ENCODE data around the gene PDCD7. TPM values are rescaled to one million over a fixed set of nuclear protein-coding genes. Genes with fewer than 3 reads are reported as not detected.

PDCD7 gene
- total RNA-seq, 2 experiments from 2014 or later = 34.6 to 47.3 TPM

DNA sequence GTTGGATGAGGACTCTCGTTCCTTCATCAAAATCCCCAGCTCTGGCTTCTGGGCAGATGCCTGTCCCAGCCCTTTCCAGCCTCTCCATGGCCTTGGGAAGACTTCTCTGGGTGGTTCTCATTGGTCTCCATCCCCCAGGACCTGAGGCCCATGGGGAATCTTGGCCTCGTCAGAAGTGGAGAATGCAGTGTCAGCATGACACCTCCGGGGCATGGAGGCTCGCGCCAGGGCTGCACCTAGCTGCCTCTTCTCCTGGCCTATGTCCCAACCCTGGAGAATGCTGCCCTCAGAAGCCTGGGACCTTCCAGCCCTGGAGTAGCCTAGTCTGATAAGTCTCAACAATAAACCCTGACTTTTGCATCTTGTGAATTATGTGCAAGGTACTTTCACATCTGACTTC lies 54.0 kb downstream of the PDCD7 start:
- H3K36me3 ChIP-seq (ENCODE audit: insufficient read depth, low read length) = no peaks in the 10 kb centered on the region
- no peak overlapping the region for H2AFZ ChIP-seq (ENCODE audit: low read length)
- H3K4me1 ChIP-seq (ENCODE audit: insufficient read depth, low read length, poor library complexity, severe bottlenecking) = no peaks in the 10 kb centered on the region
- CTCF ChIA-PET (ENCODE audit: unreplicated experiment) = no interaction called here
- H3K9me2 ChIP-seq (ENCODE audit: insufficient read depth, low read length) = no peaks in the 10 kb centered on the region
- H4K20me1 ChIP-seq (ENCODE audit: insufficient read depth, low read length) = no peaks in the 10 kb centered on the region
- no TSS peak for BruUV-seq (replicated peaks)
- no peak overlapping the region for H3K27ac ChIP-seq (ENCODE audit: low read depth, low read length, poor library complexity, severe bottlenecking)
- H3K4me2 ChIP-seq (ENCODE audit: low read length) = no peak overlapping the region
- TF ChIP-seq, protein P1, sequence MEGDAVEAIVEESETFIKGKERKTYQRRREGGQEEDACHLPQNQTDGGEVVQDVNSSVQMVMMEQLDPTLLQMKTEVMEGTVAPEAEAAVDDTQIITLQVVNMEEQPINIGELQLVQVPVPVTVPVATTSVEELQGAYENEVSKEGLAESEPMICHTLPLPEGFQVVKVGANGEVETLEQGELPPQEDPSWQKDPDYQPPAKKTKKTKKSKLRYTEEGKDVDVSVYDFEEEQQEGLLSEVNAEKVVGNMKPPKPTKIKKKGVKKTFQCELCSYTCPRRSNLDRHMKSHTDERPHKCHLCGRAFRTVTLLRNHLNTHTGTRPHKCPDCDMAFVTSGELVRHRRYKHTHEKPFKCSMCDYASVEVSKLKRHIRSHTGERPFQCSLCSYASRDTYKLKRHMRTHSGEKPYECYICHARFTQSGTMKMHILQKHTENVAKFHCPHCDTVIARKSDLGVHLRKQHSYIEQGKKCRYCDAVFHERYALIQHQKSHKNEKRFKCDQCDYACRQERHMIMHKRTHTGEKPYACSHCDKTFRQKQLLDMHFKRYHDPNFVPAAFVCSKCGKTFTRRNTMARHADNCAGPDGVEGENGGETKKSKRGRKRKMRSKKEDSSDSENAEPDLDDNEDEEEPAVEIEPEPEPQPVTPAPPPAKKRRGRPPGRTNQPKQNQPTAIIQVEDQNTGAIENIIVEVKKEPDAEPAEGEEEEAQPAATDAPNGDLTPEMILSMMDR (conservative IDR thresholded peaks at IDR 0.05; ENCODE audit: low read length) = no peak
- no peak for TF ChIP-seq EZH2phosphoT487 (IDR thresholded peaks at IDR 0.05; ENCODE audit: borderline replicate concordance, low read depth, low read length)
- H3K4me3 ChIP-seq (ENCODE audit: low read depth, low read length, poor library complexity, severe bottlenecking) = no peak overlapping the region
- POLR2A ChIA-PET = interaction anchor here (1.0 kb wide), 1 partner anchor 16 kb away, joined by 3 read pairs; no protein-coding TSS in a partner anchor
- H3K79me2 ChIP-seq (ENCODE audit: insufficient read depth, low read depth, low read length) = no peaks in the 10 kb centered on the region
- no peaks in the 10 kb centered on the region for H3K9me3 ChIP-seq (ENCODE audit: low read length)
- no peak for DNase-seq (ENCODE audit: low spot score)
- intact Hi-C loops (cut with micrococcal nuclease; ENCODE audit: unreplicated experiment) = no loop called here

- no peak for TF ChIP-seq EZH2phosphoT487 (IDR thresholded peaks at IDR 0.05; ENCODE audit: borderline replicate concordance, low read depth, low read length)
- TF ChIP-seq, protein P1 (conservative IDR thresholded peaks at IDR 0.05; ENCODE audit: low read length) = no peak
- no peaks in the 10 kb centered on the region for H3K36me3 ChIP-seq (ENCODE audit: insufficient read depth, low read length)
- no TSS peak for BruUV-seq (replicated peaks)
- H3K9me3 ChIP-seq (ENCODE audit: low read length) = no peaks in the 10 kb centered on the region
- H4K20me1 ChIP-seq (ENCODE audit: insufficient read depth, low read length) = no peaks in the 10 kb centered on the region
- ChIA-PET CTCF (ENCODE audit: unreplicated experiment) (no interaction called here), POLR2A (interaction anchor here (1.2 kb wide), 1 partner anchor 8 kb away, joined by 4 read pairs; no protein-coding TSS in a partner anchor)
- H3K4me1 ChIP-seq (ENCODE audit: insufficient read depth, low read length, poor library complexity, severe bottlenecking) = no peaks in the 10 kb centered on the region
- no peak for DNase-seq (ENCODE audit: low spot score)
- no peak overlapping the region for H3K4me2 ChIP-seq (ENCODE audit: low read length)
- intact Hi-C loops (cut with micrococcal nuclease; ENCODE audit: unreplicated experiment) = no loop called here
- no peak overlapping the region for H3K4me3 ChIP-seq (ENCODE audit: low read depth, low read length, poor library complexity, severe bottlenecking)
- H3K79me2 ChIP-seq (ENCODE audit: insufficient read depth, low read depth, low read length) = no peaks in the 10 kb centered on the region
- H3K27ac ChIP-seq (ENCODE audit: low read depth, low read length, poor library complexity, severe bottlenecking) = no peak overlapping the region
- no peak overlapping the region for H2AFZ ChIP-seq (ENCODE audit: low read length)
- no peaks in the 10 kb centered on the region for H3K9me2 ChIP-seq (ENCODE audit: insufficient read depth, low read length)
Measured at GRCh38 chr15:65077981-65078352, 55.6 kb downstream of the PDCD7 start.

DNA sequence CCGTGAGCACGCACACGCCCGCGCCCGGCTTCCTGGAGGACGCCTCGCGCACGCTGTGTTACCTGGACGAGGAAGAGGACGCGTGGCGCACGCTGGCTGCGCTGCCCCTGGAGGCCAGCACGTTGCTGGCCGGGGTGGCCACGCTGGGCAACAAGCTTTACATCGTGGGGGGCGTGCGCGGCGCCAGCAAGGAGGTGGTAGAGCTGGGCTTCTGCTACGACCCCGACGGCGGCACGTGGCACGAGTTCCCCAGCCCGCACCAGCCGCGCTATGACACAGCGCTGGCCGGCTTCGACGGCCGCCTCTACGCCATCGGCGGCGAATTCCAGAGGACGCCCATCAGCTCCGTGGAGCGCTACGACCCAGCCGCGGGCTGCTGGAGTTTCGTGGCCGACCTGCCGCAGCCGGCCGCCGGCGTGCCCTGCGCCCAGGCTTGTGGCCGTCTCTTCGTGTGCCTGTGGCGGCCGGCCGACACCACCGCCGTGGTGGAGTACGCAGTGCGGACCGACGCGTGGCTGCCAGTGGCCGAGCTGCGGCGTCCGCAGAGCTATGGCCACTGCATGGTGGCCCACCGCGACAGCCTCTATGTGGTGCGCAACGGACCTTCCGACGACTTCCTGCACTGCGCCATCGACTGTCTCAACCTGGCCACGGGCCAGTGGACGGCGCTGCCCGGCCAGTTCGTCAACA lies 56.2 kb downstream of the PDCD7 start:
- intact Hi-C loops (cut with micrococcal nuclease; ENCODE audit: unreplicated experiment) = no loop called here

More for the DNA sequence above, 56.2 kb downstream of the PDCD7 start:
- DNase-seq (ENCODE audit: low spot score) = no peak
- H3K4me3 ChIP-seq (ENCODE audit: low read depth, low read length, poor library complexity, severe bottlenecking) = no peak overlapping the region
- CTCF ChIA-PET (ENCODE audit: unreplicated experiment) = no interaction called here
- no peak overlapping the region for H2AFZ ChIP-seq (ENCODE audit: low read length)
- H3K9me3 ChIP-seq (ENCODE audit: low read length) = no peaks in the 10 kb centered on the region
- POLR2A ChIA-PET = no interaction called here
- no peaks in the 10 kb centered on the region for H3K79me2 ChIP-seq (ENCODE audit: insufficient read depth, low read depth, low read length)
- H3K36me3 ChIP-seq (ENCODE audit: insufficient read depth, low read length) = no peaks in the 10 kb centered on the region
- no peaks in the 10 kb centered on the region for H3K4me1 ChIP-seq (ENCODE audit: insufficient read depth, low read length, poor library complexity, severe bottlenecking)
- TF ChIP-seq, protein P1 (conservative IDR thresholded peaks at IDR 0.05; ENCODE audit: low read length) = no peak
- TF ChIP-seq EZH2phosphoT487 (IDR thresholded peaks at IDR 0.05; ENCODE audit: borderline replicate concordance, low read depth, low read length) = no peak
- no peak overlapping the region for H3K4me2 ChIP-seq (ENCODE audit: low read length)
- H4K20me1 ChIP-seq (ENCODE audit: insufficient read depth, low read length) = no peaks in the 10 kb centered on the region
- no TSS peak for BruUV-seq (replicated peaks)
- no peak overlapping the region for H3K27ac ChIP-seq (ENCODE audit: low read depth, low read length, poor library complexity, severe bottlenecking)
- no peaks in the 10 kb centered on the region for H3K9me2 ChIP-seq (ENCODE audit: insufficient read depth, low read length)
